Breast epithelium (tissue), 3 donors: ENCODE results near the gene SOX10.

Source experiments
- POLR2A ChIP-seq: fragments of 450-650 bp; IDR thresholded peaks from one replicate; pipeline ENCODE4 v1.6.1; 2016; ENCODE audit warnings: antibody characterized with exemption, mild to moderate bottlenecking, moderate library complexity
- POLR2AphosphoS5 ChIP-seq, 3 donors: sonication (generic); formaldehyde crosslinking; IDR thresholded peaks; one replicate each; pipeline ENCODE4 v1.6.1; 2017; ENCODE audit warnings: antibody characterized with exemption in 3 of 3
- TF ChIP-seq, protein P1 (sequence below), 3 donors: fragments of 450-650 bp; IDR thresholded peaks; one replicate each; pipeline ENCODE4 v1.5.1; 2016 to 2017; ENCODE audit warnings: antibody characterized with exemption in 3 of 3, mild to moderate bottlenecking in 3 of 3, moderate library complexity in 3 of 3

DNA sequence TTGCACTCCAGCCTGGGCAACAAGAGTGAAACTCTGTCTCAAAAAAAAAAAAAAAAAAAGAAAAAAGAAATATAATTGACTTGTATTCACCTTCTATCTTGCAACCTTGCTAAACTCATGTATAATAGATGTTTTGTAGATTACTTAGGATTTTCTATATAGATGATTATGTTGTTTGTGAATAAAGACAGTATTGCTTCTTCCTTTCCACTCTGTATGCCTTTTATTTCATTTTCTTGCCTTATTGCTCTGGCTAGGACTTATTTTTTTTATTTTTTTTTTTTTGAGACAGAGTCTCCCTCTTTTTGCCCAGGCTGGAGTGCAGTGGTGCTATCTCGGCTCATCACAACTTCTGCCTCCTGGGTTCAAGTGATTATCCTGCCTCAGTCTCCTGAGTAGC is 29.7 kb upstream of the SOX10 start:
- TF ChIP-seq, protein P1, sequence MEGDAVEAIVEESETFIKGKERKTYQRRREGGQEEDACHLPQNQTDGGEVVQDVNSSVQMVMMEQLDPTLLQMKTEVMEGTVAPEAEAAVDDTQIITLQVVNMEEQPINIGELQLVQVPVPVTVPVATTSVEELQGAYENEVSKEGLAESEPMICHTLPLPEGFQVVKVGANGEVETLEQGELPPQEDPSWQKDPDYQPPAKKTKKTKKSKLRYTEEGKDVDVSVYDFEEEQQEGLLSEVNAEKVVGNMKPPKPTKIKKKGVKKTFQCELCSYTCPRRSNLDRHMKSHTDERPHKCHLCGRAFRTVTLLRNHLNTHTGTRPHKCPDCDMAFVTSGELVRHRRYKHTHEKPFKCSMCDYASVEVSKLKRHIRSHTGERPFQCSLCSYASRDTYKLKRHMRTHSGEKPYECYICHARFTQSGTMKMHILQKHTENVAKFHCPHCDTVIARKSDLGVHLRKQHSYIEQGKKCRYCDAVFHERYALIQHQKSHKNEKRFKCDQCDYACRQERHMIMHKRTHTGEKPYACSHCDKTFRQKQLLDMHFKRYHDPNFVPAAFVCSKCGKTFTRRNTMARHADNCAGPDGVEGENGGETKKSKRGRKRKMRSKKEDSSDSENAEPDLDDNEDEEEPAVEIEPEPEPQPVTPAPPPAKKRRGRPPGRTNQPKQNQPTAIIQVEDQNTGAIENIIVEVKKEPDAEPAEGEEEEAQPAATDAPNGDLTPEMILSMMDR (IDR thresholded peaks at IDR 0.05): no peak
- TF ChIP-seq POLR2A (no peak), POLR2AphosphoS5 (IDR thresholded peaks at IDR 0.05) (no peak)
